Eye (tissue), 1 donor: Measurements from ENCODE around the gene ZNF541.
"Not testable (repeated sequence)": the region's sequence is repeated elsewhere in the genome, so short reads cannot be mapped to it uniquely, and the experiment has no call there.

ENCODE experiments used
- DNase-seq: peaks from one replicate; pipeline ENCODE4 v3.0.0-alpha.2; 2015

The ZNF541 gene

DNA sequence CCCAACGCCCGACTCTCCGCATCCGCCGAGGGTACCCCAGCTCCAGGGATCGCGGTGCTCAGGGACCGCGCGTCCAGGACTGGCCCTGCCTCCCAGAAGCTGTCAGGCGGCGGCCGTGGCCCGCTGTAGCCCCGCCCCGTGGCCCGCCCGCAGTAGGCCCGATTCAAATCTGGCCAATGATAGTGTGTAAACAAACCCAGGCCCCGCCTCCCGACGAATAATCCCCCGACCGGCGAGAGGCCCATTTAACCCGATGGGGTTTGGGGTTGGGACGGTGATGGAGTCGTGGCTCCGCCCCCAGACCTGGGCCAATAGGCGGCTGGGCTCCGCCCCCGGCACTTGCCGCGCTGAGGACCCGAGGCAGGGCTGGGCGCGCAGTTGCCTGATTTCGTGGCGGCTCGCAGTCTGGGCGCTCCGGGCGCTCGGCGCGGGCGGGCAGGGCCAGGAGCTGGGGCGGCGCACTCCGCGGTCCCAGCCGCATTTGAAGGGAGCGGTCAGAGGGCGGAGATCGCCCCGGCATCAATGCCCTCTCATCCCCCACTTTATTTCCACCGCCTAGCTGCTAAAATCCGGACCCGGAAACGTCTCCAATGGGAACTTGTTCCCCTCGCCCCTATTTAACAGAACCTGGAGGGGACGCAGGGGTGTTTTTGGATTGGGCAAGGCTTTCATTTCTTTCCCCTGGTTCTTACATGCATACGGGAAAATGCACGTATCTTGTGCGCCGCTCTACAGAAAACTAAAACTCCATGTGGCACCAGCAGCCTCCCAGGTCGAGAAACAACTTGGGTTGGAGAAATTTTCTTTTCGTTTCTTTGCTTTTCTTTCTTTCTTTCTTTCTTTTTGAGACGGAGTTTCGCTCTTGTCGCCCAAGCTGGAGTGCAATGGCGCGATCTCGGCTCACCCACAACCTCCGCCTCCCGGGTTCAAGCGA is 27.6 kb upstream of the ZNF541 start:
- DNase-seq, result peak; percentile 100

DNA sequence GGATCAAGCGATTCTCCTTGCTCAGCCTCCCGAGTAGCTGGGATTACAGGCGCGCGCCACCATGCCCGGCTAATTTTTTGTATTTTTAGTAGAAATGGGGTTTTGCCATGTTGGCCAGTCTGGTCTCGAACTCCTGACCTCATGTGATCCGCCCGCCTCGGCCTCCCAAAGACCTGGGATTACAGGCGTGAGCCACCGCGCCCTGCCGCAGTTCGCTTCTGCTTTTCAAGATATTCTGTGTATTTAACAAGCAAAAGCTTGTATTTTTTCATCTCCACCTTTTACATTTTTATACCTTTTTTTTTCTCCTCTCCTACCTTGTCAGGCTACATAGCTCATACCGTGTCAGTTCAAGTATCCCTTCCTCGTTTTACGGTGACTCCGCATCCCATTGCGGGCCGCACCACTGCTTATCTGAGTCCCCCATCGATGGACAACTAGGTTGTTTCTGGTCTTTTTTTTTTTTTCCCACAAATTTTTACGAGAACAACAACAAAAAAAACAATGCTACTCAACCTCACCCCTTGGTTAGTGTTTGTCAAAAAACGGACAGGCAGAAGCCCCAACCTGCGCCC is 26.8 kb upstream of the ZNF541 start:
- not testable (repeated sequence) for DNase-seq

DNA sequence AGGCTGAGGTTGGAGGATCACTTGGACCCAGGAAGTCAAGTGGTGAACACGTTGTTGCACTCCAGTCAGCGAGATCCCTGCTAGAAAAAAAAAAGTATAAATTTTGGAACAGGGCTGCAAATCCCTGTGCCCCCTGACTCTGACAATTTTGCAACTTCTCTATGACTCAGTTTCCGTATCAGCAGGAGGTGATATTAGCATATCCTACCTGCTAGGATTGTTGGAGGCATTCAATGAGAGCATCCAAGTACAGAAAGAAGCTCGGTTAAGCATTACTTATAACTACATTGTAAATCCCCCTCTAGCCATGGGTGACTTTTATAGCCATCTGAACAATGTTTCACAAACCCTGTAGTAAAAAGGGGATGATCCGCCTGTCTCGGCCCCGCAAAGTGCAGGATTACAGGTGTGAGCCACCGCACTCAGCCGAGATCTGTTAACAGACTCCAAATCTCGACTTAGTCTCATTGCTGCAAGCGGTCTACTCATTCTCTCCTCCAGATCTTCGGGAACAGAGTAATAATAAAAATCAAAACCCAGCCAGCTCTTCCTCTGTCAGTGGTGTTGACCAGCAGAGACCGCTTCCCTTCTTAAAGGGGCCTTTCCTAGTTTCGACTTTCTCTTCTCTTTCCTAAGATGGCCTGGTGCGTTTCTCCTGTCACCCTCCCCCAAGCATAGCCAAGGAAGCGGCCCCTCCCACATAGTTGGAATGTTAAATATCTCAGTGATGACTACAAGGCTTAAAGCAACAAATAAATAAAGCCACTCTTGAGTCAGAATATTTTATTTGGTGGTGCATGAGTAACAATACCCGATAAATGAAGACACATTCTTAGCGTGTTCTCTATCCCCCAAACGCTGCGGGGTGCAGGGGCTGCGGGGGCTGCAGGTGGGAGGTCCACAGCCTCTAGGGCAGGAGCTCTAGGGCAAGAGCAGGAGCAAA is 25.7 kb upstream of the ZNF541 start:
- DNase-seq, result peak; percentile 64

DNA sequence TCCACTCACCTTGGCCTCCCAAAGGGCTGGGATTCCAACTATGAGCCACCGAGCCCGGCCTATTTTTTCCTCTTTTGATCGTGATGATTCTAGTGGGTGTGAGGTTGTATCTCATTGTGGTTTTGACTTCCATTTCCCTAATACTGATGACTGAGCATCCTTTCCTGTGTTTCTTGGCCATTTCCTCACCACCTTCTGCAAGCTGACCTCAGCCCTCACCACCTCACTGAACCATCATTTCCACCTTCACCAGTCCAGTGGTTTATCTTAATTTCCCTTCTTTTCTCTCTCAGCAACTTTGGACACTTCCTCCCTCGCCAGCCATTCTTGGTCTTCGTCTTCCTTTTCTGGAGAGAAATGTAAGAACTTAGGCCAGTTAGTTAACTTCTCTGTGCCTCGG is 23.0 kb upstream of the ZNF541 start:
- DNase-seq, result no peak

DNA sequence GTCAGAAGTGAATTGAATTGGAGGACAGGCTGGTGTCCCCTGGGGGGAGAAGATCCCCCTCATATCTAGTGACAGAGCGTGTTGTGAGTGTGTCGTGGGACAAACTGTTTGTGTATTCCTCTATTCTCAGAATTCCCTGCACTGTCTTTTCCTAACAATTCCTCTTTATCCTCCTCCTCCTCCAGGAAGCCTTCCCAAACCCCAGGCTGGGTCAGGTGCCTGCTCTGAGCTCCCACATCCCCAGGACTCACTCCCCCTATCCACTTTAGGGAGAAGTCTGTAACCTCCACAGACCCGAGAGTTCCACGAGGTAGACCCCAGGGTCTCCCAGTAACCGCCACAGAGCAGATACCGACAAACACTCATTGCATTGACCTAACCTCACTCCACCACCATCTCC is 20.9 kb upstream of the ZNF541 start:
- no peak for DNase-seq

DNA sequence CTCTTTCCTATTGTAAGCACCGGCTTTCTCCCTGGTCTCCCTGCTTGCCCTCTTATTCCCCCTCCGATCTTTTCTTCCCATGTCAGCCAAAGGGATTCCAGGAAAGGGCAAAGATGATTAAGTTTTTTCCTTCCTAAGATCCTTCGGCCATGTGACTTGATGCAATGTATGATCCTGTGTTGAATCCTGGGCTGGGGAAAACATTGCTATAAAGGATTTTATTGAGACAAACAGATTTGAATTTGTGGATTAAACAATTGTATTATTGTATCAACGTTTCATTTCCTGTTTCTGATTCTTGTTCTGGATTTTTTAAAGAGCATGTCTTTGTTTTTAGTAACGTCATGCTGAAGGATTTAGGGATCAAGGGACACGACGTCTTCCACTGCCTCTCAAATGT is 16.9 kb upstream of the ZNF541 start:
- DNase-seq, result no peak

DNA sequence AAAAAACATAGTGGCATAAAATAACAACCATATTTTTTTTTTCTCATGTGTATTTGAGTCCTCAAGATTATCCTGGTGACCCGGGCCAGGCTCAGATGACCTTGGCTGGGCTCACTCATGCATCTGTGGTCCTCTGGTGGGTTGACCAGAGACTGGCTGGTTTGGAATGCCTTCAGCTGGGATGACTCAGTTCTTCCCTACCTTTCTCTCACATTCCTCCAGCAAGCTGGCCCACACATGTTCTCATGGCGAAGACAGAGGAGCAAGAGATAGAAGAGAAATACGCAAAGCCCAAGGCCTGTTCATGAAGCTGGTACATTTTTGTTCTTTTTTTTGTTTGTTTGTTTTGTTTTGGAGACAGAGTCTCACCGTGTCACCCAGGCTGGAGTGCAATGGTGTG is 14.3 kb upstream of the ZNF541 start:
- DNase-seq, result no peak

DNA sequence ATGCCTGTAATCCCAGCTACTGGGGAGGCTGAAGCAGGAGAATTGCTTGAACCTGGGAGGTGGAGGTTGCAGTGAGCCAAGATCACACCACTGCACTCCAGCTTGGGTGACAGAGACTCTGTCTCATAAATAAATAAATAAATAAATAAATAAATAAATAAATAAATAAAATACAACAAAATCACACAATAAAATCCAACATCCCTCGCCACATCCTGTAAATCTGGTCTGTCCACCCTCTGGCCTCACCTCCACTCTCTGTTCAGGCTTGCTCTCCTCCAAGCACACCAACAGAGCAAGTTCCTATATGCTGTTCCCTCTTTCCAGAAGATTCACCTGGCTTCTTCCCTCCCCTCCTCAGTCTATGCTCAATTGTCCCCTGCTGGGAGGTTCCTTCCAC is 10.2 kb upstream of the ZNF541 start:
- DNase-seq, result not testable (repeated sequence)

DNA sequence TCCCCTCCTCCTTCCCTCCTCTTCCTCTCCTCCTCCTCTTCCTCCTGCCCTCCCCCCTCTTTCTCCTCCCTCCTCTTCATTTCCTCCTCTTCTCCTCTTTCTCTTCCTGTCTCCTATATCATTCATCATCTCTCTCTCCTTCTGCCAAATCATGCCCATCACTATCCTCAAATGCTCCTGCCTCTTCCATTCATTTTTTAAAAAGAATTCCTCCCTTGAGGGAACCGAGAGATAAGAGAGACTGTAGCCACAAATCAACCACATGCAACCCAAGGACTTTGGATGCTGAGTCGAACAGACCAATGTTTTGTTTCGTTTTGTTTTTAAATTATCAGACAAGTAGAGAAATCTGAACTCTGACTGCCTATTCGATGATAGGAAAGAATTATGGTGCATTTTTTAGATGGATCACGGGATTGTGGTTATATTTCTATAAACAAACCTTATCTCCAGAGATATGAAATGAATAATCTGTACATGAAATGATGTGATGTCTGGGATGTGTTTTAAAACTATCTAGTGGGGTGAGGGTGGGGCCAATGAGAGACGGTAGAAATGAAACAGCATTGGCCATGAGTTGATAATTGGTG is 9.5 kb upstream of the ZNF541 start:
- DNase-seq, result no peak

DNA sequence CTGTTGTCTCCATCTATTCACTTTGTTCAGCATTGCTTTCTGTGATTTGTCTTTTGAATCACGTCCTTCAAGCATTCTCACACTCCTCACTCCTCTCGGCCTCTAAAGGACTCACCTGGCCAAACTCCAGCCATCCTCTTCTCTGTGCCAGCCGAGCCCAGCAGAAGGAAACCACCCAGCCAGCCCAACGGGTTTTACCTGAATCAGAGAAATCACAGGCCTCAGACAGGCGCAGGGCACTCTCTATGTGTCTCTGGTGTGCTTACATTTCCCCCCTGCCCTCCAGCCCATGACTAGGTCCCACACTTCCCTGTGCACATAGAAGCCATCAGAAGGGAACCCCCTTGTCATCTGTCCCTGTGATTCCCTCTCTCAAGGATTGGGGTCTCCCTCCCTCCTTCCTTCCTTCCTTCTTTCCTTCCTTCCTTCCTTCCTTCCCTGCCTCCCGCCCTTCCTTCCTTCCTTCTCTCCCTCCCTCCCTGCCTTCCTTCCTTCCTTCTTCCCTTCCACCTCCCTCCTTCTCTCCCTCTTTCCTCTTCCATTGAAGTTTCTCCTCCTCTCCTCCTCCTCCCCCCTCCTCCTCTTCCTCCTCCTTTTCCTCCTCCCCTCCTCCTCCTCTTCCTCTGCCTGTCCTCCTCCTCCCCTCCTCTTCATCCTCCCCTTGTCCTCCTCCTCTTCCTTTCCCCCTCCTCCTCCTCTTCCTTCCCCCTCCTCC is 8.8 kb upstream of the ZNF541 start:
- no peak for DNase-seq

DNA sequence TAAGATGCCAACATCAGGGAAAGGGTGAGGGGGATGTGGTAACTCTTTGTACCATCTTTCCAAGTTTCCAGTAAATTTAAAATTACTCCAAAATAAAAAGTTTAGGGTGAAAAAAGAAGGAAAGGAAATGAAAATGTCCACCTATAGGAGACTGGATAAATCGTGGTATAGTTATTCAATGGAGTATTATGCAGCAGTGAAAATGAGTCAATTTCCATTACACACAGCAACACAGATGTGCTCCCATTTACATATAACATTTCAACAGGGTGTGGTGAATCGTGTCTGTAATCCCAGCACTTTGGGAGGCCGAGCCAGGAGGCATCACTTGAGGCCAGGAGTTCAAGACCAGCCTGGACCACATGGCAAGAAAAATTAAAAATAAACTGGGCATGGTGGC is 7.4 kb upstream of the ZNF541 start:
- DNase-seq, result no peak

DNA sequence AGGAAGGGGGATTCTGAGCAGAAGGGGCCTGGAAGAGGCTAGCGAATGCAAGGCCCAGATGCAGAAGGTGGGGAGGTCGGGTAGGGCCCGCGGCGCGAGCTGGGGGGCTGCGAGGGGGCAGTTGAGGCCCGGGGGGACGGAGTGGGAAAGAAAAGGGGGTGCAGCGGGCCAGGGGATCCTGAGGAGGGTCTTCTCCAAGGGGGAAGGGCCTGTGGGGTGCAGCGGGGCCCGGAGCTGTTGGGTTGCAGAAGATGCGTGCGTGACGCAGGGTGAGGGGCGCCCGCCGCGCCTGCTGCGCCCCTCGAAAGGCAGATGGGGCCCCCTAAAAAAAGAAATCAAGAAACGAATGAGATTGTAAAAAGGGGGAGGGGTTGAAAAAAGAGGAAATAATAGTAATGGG is 313 bp downstream of the ZNF541 start:
- no peak for DNase-seq

DNA sequence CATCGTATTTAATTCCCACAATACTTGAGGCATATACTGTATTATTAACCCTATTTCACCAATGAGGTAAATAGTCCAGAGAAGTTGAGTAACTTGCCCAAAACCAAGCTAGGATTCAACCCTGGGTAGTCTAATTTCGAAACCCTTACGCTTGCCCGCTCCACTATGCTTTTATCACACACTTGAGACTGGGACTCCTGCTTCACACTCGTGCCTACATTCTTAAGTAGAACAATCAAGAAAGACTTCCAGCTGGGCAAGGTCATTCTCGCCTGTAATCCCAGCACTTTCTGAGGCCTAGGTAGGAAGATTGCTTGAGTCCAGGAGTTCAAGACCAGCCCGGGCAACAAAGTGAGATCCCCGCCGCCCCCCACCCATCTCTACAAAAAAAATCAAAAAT is 3.6 kb downstream of the ZNF541 start:
- no peak for DNase-seq

DNA sequence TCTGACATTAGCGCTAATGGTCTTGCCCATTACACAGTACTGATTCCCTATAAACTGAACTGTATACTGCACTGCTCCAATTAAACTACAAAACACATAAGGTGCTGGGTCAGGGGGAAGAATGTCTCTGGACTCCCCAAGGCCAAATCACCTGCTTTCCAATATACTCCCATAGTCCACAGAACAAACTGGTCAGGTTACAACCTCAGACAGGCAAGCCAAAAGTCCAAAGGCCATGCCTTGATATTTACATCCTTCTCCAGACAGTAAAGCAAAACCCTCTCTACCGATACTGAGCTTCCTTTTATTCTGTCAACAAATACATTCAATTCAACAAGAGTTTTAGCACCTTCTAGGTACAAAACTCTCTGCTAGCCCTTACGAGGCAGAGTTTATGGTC is 8.9 kb downstream of the ZNF541 start:
- DNase-seq, result no peak

DNA sequence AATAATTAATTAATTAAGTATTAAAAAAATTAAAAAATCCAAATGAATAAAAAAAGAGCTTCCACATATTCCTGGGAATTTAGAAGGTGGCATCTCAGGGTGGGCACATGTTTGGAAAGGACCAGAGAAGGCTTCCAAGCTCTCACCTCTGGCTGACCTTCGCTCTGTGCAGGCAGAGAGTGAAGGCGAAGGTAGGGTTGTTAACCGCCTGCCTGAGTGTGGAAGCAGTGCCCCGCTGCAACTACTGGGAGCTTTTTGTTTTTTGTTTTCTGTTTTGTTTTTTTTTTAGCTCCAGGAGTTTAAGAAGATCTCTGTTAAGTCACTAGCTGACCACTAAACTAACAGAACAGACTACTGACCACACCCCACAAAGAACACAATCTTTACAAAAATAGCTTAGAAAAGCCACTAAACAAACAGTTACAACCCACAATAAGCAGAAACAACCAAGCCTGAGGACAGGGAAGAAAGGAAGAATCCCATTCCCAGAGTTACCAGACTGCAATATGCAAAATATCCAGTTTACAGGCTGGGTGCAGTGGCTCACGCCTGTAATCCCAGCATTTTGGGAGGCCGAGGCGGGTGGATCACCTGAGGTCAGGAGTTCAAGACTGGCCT is 11.4 kb downstream of the ZNF541 start:
- no peak for DNase-seq

DNA sequence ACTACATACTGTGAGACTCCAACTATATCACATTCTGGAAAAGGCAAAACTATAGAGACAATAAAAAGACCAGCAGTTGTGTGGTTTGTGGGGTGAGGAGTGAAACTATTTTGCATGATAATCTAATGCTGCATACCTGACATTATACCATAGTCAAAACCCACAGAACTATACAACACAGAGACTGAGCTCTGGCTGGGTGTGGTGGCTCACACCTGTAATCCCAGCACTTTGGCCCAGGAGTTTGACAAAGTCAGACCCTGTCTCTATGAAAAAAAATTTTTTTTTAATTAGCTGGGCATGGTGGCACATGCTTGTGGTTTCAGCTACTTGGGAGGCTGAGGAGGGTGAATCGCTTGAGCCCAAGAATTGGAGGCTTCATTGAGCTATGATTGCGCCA is 11.9 kb downstream of the ZNF541 start:
- no peak for DNase-seq

DNA sequence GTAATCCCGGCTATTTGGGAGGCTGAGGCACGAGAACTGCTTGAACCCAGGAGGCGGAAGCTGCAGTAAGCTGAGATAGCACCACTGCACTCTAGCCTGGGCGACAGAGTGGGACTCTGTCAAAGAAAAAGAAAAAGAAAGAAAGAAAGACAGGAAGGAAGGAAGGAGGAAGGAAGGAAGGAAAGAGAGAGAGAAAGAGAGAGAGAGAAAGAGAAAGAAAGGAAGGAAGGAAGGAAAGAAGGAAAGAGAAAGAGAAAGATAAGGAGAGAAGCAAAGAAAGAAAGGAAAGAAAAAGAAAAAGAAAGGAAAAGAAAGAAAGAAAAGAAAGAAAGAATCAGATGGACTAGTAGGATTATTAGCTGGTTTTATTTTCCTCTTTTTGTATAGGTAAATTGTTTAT is 22.8 kb downstream of the ZNF541 start:
- DNase-seq, result no peak

DNA sequence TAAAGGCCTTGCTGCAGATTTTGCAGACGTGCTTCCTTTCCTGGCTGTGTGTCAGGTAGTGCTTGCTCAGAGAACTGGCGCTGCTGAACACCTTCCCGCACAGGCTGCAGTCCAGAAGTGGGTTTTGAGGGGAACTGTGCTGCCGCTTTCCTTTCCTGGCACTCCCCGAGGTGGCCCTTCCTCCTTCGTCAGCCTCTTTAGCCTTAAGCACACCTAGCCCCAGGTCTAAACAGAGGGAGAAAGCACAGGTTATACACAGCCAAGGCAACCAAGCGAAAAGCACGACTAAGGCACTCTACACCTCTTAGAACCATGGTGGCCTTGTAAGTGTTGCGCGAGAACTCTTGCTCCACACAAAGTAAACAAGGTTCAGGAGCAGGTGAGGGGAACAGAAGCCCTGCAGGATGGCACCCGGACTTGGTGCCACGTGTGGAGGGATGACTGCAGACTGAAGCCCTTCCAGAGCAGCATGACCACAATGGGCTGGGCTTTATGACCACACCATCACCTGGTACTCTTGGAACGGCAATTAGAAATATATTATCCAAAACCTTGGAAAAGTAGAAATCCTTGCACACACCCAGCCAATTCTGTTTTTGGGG is 23.6 kb downstream of the ZNF541 start:
- no peak for DNase-seq

DNA sequence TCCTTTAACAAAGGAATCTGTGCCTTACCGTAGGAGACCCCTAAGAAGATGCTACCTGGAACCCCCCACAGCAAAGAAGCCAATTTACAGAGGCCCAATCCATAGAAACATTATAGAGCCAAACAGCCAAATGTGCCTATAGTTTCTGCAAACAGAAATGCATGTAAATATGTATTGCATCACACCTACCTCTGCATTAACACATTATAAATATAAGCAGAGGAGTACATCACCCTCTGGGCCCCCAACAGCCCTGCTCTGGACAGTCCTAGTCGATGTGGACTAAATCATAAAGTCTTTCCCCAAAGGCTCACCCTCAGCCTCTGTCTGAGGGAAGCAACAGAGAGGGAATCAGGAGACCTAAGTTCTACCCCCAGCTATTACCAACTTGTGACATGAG is 25.7 kb downstream of the ZNF541 start:
- DNase-seq, result no peak

DNA sequence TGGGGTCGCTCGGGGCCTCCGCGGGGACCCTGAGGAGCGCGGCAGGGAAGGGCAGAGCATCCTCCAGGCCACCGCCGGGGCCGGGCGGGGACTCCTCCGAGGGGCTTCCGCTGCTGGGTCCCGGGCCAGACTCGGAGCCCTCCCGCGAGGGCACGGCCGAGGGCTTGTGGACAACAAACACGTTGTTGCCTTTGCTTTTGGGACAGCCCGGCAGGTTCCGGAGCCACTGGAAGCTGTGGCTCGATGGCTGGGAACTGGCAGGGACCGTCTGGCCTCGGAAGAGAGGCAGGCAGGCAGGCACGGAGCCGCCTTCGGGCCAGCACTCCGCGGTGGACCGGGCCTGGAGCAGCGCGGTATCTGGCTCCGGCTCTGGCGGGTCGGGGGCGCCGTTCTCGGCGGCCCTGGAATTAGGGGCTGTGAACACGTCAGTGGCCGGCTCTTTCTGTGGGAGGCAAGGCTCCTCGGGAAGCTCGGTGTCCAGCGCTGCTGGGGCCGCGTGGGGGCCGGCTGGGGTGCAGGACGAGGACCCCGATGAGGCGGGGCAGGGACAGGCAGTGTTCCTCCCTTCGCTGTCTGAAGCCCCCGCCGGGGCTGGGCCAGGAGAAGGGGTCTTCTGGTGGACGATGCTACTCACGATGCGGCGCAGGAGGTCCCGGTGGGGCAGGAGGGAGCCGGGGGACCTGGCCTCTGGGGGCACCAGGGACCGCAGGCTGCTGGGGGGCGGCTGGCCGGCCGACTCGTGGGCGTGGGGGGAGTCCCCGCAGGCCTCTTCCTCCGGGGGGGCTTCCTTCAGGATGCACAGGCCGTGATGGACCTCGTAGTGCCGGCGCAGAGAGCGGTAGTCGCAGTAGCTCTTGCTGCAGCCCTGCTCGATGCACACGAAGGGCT is 27.6 kb downstream of the ZNF541 start:
- DNase-seq, result peak; percentile 18
